HG02571 (cell line): Measurements from ENCODE around the gene UGT1A8.
"Not testable (repeated sequence)": the region's sequence is repeated elsewhere in the genome, so short reads cannot be mapped to it uniquely, and the experiment has no call there.

ENCODE experiments used
- ATAC-seq: cut with Tn5 transposase; IDR thresholded peaks from one replicate; pipeline ENCODE4 v1.9.1; 2021; ENCODE audit warnings: mild to moderate bottlenecking, moderate library complexity; ENCODE audit not compliant: unreplicated experiment

Gene UGT1A8

DNA sequence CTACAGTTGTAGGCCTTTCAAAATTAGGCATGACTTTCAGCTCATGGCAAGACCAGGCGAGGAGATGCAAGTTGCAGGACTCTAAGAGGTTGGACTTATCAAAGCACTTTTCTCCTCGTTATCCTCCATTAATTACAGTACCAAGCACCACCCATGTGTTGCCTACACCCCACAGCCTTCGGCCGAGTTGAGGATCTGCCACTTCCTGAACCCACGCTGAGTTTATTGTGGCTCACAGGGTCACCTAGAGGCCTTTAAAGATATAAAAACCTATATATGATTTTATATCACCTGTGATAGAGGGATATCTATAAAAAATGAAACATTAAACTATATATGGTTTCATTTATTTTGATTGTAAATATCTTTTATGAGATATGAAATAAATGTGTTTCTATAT, 21.4 kb downstream of the UGT1A8 start:
- no peak for ATAC-seq

- ATAC-seq, result no peak
These were observed 22.4 kb downstream of the UGT1A8 start for GRCh38 chr2:233639860-233640259.

DNA sequence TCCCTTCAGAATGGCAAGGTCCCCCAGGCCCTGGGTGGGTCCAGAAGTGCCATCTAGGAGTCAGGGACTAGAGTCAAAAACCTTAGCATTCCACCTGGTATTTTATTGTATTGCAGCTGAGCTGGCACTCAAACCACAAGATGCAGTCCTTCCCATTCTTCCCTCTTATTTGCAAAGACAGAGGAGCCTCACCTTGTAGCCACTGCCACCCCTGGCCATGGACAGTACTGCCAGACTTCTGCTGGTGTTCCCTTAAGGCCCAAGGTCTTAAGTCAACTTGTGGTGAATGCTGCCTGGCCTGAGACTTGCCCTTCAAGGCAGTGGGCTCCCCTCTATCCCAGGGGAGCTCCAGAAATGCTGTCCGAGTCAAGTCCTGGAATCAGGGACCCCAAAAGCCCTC, 25.7 kb downstream of the UGT1A8 start:
- no peak for ATAC-seq

GRCh38 chr2:233646033-233646432, 28.6 kb downstream of the UGT1A8 start:
- ATAC-seq, result not testable (repeated sequence)

GRCh38 chr2:233650981-233651380, 33.5 kb downstream of the UGT1A8 start:
- no peak for ATAC-seq

DNA sequence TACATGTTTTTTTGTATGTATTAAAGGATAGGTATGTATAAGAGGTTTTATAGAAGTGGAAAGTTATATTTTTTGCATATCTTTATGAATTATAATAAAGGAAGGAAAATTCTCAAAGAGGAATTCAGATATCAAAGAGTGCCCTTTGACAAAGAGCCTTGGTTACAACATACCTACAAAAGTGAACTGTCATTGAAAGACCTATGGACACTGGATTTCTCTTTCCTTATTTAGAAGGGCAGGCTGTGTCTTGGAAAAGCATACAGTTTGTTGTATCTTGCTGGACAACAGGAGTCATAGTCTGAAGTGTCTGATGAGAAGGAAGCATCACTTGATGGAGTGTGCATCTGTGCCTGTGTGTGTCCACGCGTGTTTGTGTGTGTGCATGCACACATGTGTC, 34.0 kb downstream of the UGT1A8 start:
- ATAC-seq, result no peak

DNA sequence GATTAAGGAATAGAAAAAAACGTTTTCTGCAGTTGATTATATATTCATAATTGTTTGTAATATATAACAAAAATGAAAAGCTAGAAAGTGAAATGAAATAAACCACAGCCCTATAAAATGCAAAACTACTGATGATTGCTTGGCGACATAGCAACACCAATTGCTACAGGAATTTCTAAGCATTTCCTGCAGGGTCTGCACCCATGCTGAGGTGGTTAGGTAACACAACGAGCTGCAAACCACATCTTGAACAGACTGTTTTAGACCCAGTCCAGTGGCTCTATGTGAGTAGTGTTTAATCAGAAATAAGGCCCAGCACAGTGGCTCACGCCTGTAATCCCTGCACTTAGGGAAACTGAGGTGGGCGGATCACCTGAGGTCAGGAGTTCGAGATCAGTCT, 37.1 kb downstream of the UGT1A8 start:
- no peak for ATAC-seq

DNA sequence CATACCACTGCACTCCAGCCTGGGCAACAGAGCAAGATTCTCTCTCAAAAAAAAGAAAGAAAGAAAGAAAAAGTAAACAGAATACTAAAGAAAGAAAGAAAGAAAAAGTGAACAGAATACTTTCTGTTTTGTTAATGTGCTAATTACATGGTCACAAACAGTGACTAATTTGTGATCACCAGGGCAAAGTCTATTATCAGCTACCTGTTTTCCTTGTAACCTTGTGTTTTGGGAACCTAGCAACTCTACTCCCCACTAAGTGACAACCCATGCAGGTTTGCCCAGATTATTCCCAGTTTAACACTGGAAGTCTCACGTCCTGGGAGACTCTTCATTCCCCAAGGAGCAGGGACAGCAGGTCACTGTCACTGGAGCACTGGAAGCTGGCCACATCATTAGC, 37.6 kb downstream of the UGT1A8 start:
- no peak for ATAC-seq

DNA sequence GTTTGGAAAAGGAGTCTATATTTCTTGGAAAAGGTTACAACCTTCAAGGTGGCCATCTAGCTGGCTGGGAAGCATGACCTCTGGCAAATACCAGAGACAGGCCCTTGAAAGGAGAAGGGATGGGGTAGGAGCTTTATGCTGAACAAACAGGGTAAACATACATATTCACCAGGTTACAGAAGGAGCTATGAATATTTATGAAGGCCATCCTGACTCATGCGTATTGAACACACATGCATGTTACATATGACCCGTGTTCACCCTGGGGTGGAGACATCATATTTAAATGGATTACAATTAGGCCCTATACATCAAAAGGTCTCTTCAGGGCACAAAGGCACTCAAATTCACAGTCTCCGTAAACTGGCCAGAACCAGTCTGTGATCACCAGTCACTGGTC, 38.5 kb downstream of the UGT1A8 start:
- not testable (repeated sequence) for ATAC-seq

DNA sequence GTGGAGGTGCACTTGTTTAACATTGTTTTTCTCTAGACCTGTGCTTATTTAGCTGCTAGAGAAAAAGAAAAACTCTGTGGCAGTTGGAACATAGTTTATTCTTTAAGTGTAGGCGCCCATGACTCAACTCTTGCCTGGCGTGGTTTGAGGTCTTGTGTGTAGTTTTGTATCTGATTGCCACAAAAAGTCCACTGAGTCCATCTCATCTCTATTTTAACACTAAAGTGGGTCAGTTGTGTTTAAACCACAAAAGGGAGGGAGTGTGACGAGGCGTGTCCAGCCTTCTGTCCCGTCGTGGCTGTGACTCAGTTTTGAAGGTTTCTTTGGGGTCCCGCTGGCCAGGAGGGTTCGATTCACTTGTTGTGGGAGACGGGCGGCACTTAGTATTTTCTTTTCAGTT, 39.0 kb downstream of the UGT1A8 start:
- ATAC-seq, result no peak

DNA sequence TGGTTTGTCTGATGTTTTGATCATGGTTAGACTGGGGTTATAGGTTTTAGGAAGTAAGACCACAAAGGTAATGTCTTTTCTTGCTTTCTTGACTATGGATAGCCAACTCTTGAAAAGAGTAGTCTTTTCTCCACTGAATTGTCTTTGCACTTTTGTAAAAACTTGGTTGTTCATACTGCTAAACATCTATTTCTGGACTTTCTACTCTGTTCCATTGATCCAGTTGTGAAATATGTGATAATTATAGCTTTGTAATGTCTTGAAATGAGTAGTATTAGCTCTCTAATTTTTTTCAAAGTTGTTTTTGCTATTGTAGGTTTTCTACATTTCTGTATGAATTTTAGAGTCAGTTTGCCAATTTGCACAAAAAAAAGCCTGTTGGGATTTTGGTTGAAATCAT, 41.2 kb downstream of the UGT1A8 start:
- ATAC-seq, result no peak

- ATAC-seq, result no peak
These were observed 46.5 kb downstream of the UGT1A8 start for GRCh38 chr2:233663911-233664310.

- no peak for ATAC-seq
These were observed 51.3 kb downstream of the UGT1A8 start for GRCh38 chr2:233668605-233669260.

GRCh38 chr2:233671290-233672161, 54.1 kb downstream of the UGT1A8 start, which contains the start of gene UGT1A9:
UGT1A9 (plus strand) TSS chr2:233671898; CDS start chr2:233671935, 37 bp downstream.
- no peak for ATAC-seq

GRCh38 chr2:233672886-233673285, 55.5 kb downstream of the UGT1A8 start:
- ATAC-seq, result no peak

GRCh38 chr2:233673896-233674295, 56.5 kb downstream of the UGT1A8 start:
- no peak for ATAC-seq

DNA sequence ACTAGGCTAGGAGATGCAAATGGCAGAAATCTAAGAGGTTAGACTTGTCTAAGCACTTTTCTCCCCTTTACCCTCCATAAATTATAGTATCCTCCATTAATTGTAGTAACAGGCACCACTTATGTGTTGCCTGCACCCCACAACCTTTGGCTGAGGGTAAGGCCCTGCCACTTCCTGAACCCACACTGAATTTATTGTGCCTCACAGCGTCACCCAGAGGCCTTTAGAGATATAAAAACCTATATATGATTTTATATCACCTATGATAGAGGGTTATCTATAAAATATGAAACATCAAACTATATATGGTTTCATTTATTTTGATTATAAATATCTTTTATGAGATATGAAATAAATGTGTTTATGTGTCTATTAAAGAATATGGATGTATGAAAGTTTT, 56.9 kb downstream of the UGT1A8 start:
- ATAC-seq, result no peak

GRCh38 chr2:233674995-233675394, 57.6 kb downstream of the UGT1A8 start:
- ATAC-seq, result no peak

- no peak for ATAC-seq
These were observed 58.6 kb downstream of the UGT1A8 start for GRCh38 chr2:233676046-233676445.

DNA sequence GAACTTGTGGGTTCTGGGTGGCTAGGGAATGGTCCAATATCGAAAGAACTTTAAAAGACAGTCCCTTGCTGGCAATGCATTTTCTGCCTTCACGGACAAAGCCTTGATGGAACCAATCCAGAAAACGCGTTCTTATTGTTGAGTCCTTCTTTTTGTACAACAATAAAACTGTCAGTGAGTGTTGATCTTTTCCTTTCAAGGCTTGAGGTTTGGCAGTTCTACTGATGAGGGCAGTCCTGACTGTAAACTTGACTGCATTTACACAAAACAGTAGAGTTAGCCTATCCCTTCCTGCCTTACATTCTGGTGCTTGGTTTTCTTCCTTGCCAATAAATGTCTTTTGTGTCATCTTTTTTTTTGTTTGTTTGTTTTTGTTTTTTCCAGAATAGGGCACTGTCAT, 61.8 kb downstream of the UGT1A8 start:
- ATAC-seq, result no peak

- no peak for ATAC-seq
These were observed 63.1 kb downstream of the UGT1A8 start for GRCh38 chr2:233680361-233681045.
